ENCODE measurements around the gene CENPO.

- no peak for TF ChIP-seq POLR2A (IDR thresholded peaks at IDR 0.05; ENCODE audit: low read depth, low read length)
- TF ChIP-seq TAF1 (IDR thresholded peaks at IDR 0.05; ENCODE audit: low read depth, low read length) = no peak
- no peak for TF ChIP-seq SPI1 (IDR thresholded peaks at IDR 0.05; ENCODE audit: low read depth, low read length)
- TF ChIP-seq POU2F2 (IDR thresholded peaks at IDR 0.05; ENCODE audit: low read depth, low read length) = no peak
- no peak for TF ChIP-seq POLR2AphosphoS5 (IDR thresholded peaks at IDR 0.05; ENCODE audit: low read depth, low read length)
- no peak for TF ChIP-seq PAX5 (IDR thresholded peaks at IDR 0.05; ENCODE audit: insufficient read depth, low read length, severe bottlenecking)
Observed at GRCh38 chr2:24850944-24851343, 57.7 kb downstream of the CENPO start.
